LNCaP clone FGC (cell line): Measurements from ENCODE around the gene LHFPL2.

Source experiments
- DNase-seq: peaks from one replicate; pipeline ENCODE4 v3.0.0-alpha.2; 2011; ENCODE audit warnings: low read depth
- H3K4me3 ChIP-seq: 2 replicates; pipeline ENCODE4 v1.5.1; 2011; ENCODE audit warnings: mild to moderate bottlenecking, low read depth, low read length, control low read depth
- CTCF ChIP-seq: IDR thresholded peaks from 2 replicates; pipeline ENCODE4 v1.5.1; 2012; ENCODE audit warnings: mild to moderate bottlenecking; ENCODE audit not compliant: control insufficient read depth, insufficient read depth; ENCODE audit errors: extremely low read depth

LHFPL2 gene

GRCh38 chr5:78560000-78560855, 88.3 kb downstream of the LHFPL2 start:
- no peak for TF ChIP-seq CTCF
- no peak for DNase-seq
- no peak overlapping the region for H3K4me3 ChIP-seq

- H3K4me3 ChIP-seq = no peak overlapping the region
- DNase-seq = no peak
- TF ChIP-seq CTCF = no peak
Measured at GRCh38 chr5:78557601-78558000, 91.0 kb downstream of the LHFPL2 start.

- DNase-seq = no peak
- TF ChIP-seq CTCF = 0 out of 2 replicates have a peak, but pooled peaks have one; percentile 9
- no peak overlapping the region for H3K4me3 ChIP-seq
Measured at GRCh38 chr5:78555870-78556269, 92.7 kb downstream of the LHFPL2 start.

- DNase-seq = no peak
- no peak overlapping the region for H3K4me3 ChIP-seq
- no peak for TF ChIP-seq CTCF
Measured at GRCh38 chr5:78554670-78555069, 93.9 kb downstream of the LHFPL2 start.

GRCh38 chr5:78553580-78554353, 94.8 kb downstream of the LHFPL2 start:
- no peak for TF ChIP-seq CTCF
- DNase-seq = no peak
- H3K4me3 ChIP-seq = no peak overlapping the region

GRCh38 chr5:78552729-78553342, 95.7 kb downstream of the LHFPL2 start:
- no peak for DNase-seq
- no peak for TF ChIP-seq CTCF
- no peak overlapping the region for H3K4me3 ChIP-seq
